Adrenal gland (tissue), 5 donors: ENCODE data around the gene HRG.

Experiments used
- POLR2A ChIP-seq, 2 donors: fragments of 450-650 bp; IDR thresholded peaks; one replicate each; pipeline ENCODE4 v1.6.1; 2017; ENCODE audit warnings: antibody characterized with exemption in 2 of 2, mild to moderate bottlenecking in 2 of 2, moderate library complexity in 1 of 2
- TF ChIP-seq, protein P1 (sequence below), 6 experiments: fragments of 450-650 bp in 4 of 6; fragments of 200-600 bp in 2 of 6; sonication (generic) in 1 of 6; IDR thresholded peaks; 1 replicate in 5 of 6; 2 replicates in 1 of 6; pipeline versions ENCODE4 v1.5.1 to v1.8.0; 2016 to 2021; ENCODE audit warnings: antibody characterized with exemption in 6 of 6, mild to moderate bottlenecking in 2 of 6, moderate library complexity in 1 of 6
- donor health status: DM: no; HTN: no; CAD: no.

- TF ChIP-seq, protein P1, sequence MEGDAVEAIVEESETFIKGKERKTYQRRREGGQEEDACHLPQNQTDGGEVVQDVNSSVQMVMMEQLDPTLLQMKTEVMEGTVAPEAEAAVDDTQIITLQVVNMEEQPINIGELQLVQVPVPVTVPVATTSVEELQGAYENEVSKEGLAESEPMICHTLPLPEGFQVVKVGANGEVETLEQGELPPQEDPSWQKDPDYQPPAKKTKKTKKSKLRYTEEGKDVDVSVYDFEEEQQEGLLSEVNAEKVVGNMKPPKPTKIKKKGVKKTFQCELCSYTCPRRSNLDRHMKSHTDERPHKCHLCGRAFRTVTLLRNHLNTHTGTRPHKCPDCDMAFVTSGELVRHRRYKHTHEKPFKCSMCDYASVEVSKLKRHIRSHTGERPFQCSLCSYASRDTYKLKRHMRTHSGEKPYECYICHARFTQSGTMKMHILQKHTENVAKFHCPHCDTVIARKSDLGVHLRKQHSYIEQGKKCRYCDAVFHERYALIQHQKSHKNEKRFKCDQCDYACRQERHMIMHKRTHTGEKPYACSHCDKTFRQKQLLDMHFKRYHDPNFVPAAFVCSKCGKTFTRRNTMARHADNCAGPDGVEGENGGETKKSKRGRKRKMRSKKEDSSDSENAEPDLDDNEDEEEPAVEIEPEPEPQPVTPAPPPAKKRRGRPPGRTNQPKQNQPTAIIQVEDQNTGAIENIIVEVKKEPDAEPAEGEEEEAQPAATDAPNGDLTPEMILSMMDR (IDR thresholded peaks at IDR 0.05): no peak
- TF ChIP-seq POLR2A (IDR thresholded peaks at IDR 0.05): no peak
Measured at GRCh38 chr3:186638259-186638658, 27.6 kb upstream of the HRG start.
